A549 treated with GW870086 at 1 μM for 4 hours (cell line): Measurements from ENCODE around the gene GDPD5. TPM values are rescaled to one million over a fixed set of nuclear protein-coding genes. Genes with fewer than 3 reads are reported as not detected.

ENCODE experiments used
- total RNA-seq: library from RNA; stranded (reverse); fragments of 200-300 nt; extraction: Qiagen RNA extraction; gene quantifications from 5 replicates; pipeline ENCODE4 v1.2.3, GENCODE V29; 2022; ENCODE audit warnings: low read depth

GDPD5 gene
- total RNA-seq = 8.5 to 15.9 TPM (median 12.8 TPM) in 5 replicates

GRCh38 chr11:75525433-75526191 is at the start of gene GDPD5:
GDPD5 (minus strand) TSS chr11:75525941; CDS start chr11:75477735, 48,206 bp downstream.

GRCh38 chr11:75562048-75562835 is 36.5 kb upstream of the GDPD5 start, which contains the start of gene SERPINH1:
SERPINH1 (plus strand) TSS chr11:75562253; CDS start chr11:75566350, 4,097 bp downstream.

GRCh38 chr11:75432911-75433321 is 92.8 kb downstream of the GDPD5 start, which contains the start of gene KLHL35:
KLHL35 (minus strand) TSS chr11:75433203; CDS start chr11:75430629, 2,574 bp downstream.

GRCh38 chr11:75399344-75400145 is 126.2 kb downstream of the GDPD5 start, which contains the start of gene RPS3:
RPS3 (plus strand) TSS chr11:75399518; CDS start chr11:75399548, 30 bp downstream.

Other genes starting within 250 kb of the GDPD5 start
- 10.6 to 16.9 TPM (median 14.7 TPM) in 5 replicates for gene ARRB1, start 174.3 kb downstream of the GDPD5 start, total RNA-seq
- gene RPS3, start 126.4 kb downstream of the GDPD5 start, total RNA-seq = 3,180 to 4,370 TPM (median 3,361 TPM) in 5 replicates
- gene KLHL35, start 92.7 kb downstream of the GDPD5 start, total RNA-seq = 0.71 to 1.5 TPM (median 1.0 TPM) in 5 replicates
- 71.2 to 99.2 TPM (median 90.8 TPM) in 5 replicates for gene SERPINH1, start 36.3 kb upstream of the GDPD5 start, total RNA-seq
- gene MAP6, start 143.1 kb upstream of the GDPD5 start, total RNA-seq = 1.4 to 2.1 TPM (median 1.7 TPM) in 5 replicates
- gene MOGAT2, start 191.9 kb upstream of the GDPD5 start, total RNA-seq = not detected in 5 replicates
- 1.4 to 2.2 TPM (median 1.7 TPM) in 5 replicates for gene DGAT2, start 242.8 kb upstream of the GDPD5 start, total RNA-seq